ENCODE data around the gene GPC3. TPM values are rescaled to one million over a fixed set of nuclear protein-coding genes. Genes with fewer than 3 reads are reported as not detected.

The GPC3 gene
- total RNA-seq, 1 experiment from 2014 or later = 0.98 TPM

DNA sequence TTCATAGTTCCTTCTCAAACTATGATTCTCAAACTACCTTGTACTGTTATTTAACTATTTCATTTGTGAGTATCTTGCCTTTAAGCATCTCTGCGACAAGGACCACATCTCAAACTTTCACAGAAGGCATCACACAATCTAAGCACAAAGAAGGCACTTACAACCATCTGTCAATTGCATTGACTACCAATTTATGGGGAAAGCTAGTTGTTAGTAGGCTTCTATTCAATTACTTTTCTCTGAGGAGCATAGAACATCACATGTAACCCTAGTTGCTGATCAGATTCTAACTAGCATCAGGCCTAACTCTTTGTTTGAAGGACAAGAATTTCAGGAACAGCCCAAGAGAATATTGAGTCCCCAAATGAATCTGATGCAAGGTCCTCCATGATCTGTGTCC, 74.9 kb downstream of the GPC3 start:
- H3K4me1 ChIP-seq (ENCODE audit: control insufficient read depth in 1 of 2, insufficient read depth in 2 of 2, low read length in 2 of 2) = no peaks in the 10 kb centered on the region
- intact Hi-C loops (cut with micrococcal nuclease) = no loop called here
- H3K9me3 ChIP-seq (ENCODE audit: control insufficient read depth in 1 of 2, insufficient read depth in 1 of 2, low read depth in 1 of 2, low read length in 2 of 2) = no peaks in the 10 kb centered on the region
- H3K4me3 ChIP-seq (replicated peaks in 1 of 2; ENCODE audit: low read depth in 1 of 2, low read length in 2 of 2) = no peak overlapping the region
- no peaks in the 10 kb centered on the region for H4K20me1 ChIP-seq (ENCODE audit: insufficient read depth)
- ATAC-seq (no peak), DNase-seq (ENCODE audit: low read depth, low spot score) (no peak)
- ChIA-PET POLR2A (no interaction called here), CTCF (no interaction called here), RAD21 (ENCODE audit: low non-redundant PET in 1 of 2, low total read pairs in 2 of 2, uncharacterized antibody in 2 of 2, unreplicated experiment in 2 of 2) (no interaction called here)
- H3K36me3 ChIP-seq (ENCODE audit: control insufficient read depth in 1 of 2, insufficient read depth in 2 of 2, low read length in 2 of 2) = no peaks in the 10 kb centered on the region
- H2AFZ ChIP-seq (ENCODE audit: low read depth, low read length, poor library complexity, severe bottlenecking) = no peak overlapping the region
- TF ChIP-seq TCF7L2 (IDR thresholded peaks at IDR 0.05; ENCODE audit: borderline replicate concordance, extremely low read depth, insufficient read depth, insufficient read length) = no peak
- TF ChIP-seq EGR1 (IDR thresholded peaks at IDR 0.05; ENCODE audit: low read depth) = no peak
- no peak for TF ChIP-seq REST (IDR thresholded peaks at IDR 0.05; ENCODE audit: low read depth)
- TF ChIP-seq JUND (IDR thresholded peaks at IDR 0.05) = no peak
- TF ChIP-seq, protein P1, sequence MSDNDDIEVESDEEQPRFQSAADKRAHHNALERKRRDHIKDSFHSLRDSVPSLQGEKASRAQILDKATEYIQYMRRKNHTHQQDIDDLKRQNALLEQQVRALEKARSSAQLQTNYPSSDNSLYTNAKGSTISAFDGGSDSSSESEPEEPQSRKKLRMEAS (IDR thresholded peaks at IDR 0.05) = no peak
- TF ChIP-seq, protein P2, sequence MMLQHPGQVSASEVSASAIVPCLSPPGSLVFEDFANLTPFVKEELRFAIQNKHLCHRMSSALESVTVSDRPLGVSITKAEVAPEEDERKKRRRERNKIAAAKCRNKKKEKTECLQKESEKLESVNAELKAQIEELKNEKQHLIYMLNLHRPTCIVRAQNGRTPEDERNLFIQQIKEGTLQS (IDR thresholded peaks at IDR 0.05) = no peak
- TF ChIP-seq SRF (IDR thresholded peaks at IDR 0.05; ENCODE audit: low read depth) = no peak
- no peak for TF ChIP-seq ELF1 (IDR thresholded peaks at IDR 0.05; ENCODE audit: borderline replicate concordance, low read depth)
- no peak for TF ChIP-seq ZFX (IDR thresholded peaks at IDR 0.05)
- TF ChIP-seq EZH2phosphoT487 (IDR thresholded peaks at IDR 0.05; ENCODE audit: borderline replicate concordance) = no peak
- TF ChIP-seq, protein P3, sequence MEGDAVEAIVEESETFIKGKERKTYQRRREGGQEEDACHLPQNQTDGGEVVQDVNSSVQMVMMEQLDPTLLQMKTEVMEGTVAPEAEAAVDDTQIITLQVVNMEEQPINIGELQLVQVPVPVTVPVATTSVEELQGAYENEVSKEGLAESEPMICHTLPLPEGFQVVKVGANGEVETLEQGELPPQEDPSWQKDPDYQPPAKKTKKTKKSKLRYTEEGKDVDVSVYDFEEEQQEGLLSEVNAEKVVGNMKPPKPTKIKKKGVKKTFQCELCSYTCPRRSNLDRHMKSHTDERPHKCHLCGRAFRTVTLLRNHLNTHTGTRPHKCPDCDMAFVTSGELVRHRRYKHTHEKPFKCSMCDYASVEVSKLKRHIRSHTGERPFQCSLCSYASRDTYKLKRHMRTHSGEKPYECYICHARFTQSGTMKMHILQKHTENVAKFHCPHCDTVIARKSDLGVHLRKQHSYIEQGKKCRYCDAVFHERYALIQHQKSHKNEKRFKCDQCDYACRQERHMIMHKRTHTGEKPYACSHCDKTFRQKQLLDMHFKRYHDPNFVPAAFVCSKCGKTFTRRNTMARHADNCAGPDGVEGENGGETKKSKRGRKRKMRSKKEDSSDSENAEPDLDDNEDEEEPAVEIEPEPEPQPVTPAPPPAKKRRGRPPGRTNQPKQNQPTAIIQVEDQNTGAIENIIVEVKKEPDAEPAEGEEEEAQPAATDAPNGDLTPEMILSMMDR (IDR thresholded peaks at IDR 0.05 in 2 of 3, conservative IDR thresholded peaks at IDR 0.05 in 1 of 3; ENCODE audit: borderline replicate concordance in 1 of 3, insufficient read depth in 1 of 3, low read depth in 2 of 3, low read length in 2 of 3) = no peak
- no peak for TF ChIP-seq FOSL1 (IDR thresholded peaks at IDR 0.05; ENCODE audit: low read depth)
- TF ChIP-seq YY1 (IDR thresholded peaks at IDR 0.05; ENCODE audit: extremely low read depth, insufficient replicate concordance, low read depth, low read length) = no peak
- TF ChIP-seq EZH2 (IDR thresholded peaks at IDR 0.05) = no peak
- no peak for TF ChIP-seq ZNF274 (IDR thresholded peaks at IDR 0.05; ENCODE audit: low read depth, low read length)
- TF ChIP-seq POLR2A (IDR thresholded peaks at IDR 0.05; ENCODE audit: borderline replicate concordance, extremely low read depth, insufficient read depth, insufficient read length) = no peak
- no peak for TF ChIP-seq SIN3A (IDR thresholded peaks at IDR 0.05; ENCODE audit: low read depth)
- no peak overlapping the region for H3K27ac ChIP-seq (ENCODE audit: low read depth, low read length)
- no peaks in the 10 kb centered on the region for H3K79me2 ChIP-seq (ENCODE audit: insufficient read depth, low read length)
- H3K9me2 ChIP-seq (ENCODE audit: insufficient read depth) = no peaks in the 10 kb centered on the region
- H3K9ac ChIP-seq (ENCODE audit: low read length) = no peak overlapping the region
- no TSS peak for BruUV-seq (replicated peaks)
- no peak overlapping the region for H3K4me2 ChIP-seq (ENCODE audit: low read length)
- H3K27me3 ChIP-seq (ENCODE audit: insufficient read depth, low read length) = no peaks in the 10 kb centered on the region
